HL-60 (cell line): ENCODE measurements around the gene FARSA.

Experiments used
- GABPA ChIP-seq: IDR thresholded peaks from 2 replicates; pipeline ENCODE4 v1.6.1; 2012; ENCODE audit warnings: low read depth
- POLR2AphosphoS5 ChIP-seq: IDR thresholded peaks from 2 replicates; pipeline ENCODE4 v1.6.1; 2012; ENCODE audit warnings: low read depth
- SPI1 ChIP-seq: IDR thresholded peaks from 2 replicates; pipeline ENCODE4 v1.6.1; 2012; ENCODE audit warnings: low read depth, mild to moderate bottlenecking, borderline replicate concordance
- TF ChIP-seq, protein P1 (sequence below): IDR thresholded peaks from one replicate; pipeline ENCODE4 v1.5.1; 2011; ENCODE audit warnings: low read length, control low read depth, inconsistent platforms; ENCODE audit not compliant: insufficient read depth
- TF ChIP-seq, protein P2 (sequence below): IDR thresholded peaks from 2 replicates; pipeline ENCODE4 v1.6.1; 2012; ENCODE audit warnings: low read depth; ENCODE audit not compliant: insufficient replicate concordance

DNA sequence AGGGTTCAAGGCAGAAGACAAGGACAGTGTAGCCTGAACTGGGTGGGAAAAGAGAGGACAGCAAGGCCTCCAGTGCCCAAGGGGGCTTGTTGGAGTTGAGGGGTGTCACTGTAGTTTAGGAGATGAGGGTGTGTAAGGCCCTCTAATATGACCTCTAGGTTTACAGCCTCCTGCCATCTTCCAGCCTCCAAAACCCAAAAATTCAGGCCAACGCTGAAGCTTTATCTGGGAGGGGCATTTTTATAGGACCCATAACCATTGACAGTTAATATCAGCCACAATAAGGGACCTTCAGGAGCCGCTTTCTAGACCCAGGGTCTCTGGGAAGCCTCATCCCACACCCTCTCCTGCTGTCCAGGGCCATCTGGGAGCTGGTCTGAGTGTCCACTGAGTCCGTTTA is 49.3 kb downstream of the FARSA start:
- TF ChIP-seq, protein P1, sequence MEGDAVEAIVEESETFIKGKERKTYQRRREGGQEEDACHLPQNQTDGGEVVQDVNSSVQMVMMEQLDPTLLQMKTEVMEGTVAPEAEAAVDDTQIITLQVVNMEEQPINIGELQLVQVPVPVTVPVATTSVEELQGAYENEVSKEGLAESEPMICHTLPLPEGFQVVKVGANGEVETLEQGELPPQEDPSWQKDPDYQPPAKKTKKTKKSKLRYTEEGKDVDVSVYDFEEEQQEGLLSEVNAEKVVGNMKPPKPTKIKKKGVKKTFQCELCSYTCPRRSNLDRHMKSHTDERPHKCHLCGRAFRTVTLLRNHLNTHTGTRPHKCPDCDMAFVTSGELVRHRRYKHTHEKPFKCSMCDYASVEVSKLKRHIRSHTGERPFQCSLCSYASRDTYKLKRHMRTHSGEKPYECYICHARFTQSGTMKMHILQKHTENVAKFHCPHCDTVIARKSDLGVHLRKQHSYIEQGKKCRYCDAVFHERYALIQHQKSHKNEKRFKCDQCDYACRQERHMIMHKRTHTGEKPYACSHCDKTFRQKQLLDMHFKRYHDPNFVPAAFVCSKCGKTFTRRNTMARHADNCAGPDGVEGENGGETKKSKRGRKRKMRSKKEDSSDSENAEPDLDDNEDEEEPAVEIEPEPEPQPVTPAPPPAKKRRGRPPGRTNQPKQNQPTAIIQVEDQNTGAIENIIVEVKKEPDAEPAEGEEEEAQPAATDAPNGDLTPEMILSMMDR, result no peak
- TF ChIP-seq POLR2AphosphoS5, result no peak
- TF ChIP-seq, protein P2, sequence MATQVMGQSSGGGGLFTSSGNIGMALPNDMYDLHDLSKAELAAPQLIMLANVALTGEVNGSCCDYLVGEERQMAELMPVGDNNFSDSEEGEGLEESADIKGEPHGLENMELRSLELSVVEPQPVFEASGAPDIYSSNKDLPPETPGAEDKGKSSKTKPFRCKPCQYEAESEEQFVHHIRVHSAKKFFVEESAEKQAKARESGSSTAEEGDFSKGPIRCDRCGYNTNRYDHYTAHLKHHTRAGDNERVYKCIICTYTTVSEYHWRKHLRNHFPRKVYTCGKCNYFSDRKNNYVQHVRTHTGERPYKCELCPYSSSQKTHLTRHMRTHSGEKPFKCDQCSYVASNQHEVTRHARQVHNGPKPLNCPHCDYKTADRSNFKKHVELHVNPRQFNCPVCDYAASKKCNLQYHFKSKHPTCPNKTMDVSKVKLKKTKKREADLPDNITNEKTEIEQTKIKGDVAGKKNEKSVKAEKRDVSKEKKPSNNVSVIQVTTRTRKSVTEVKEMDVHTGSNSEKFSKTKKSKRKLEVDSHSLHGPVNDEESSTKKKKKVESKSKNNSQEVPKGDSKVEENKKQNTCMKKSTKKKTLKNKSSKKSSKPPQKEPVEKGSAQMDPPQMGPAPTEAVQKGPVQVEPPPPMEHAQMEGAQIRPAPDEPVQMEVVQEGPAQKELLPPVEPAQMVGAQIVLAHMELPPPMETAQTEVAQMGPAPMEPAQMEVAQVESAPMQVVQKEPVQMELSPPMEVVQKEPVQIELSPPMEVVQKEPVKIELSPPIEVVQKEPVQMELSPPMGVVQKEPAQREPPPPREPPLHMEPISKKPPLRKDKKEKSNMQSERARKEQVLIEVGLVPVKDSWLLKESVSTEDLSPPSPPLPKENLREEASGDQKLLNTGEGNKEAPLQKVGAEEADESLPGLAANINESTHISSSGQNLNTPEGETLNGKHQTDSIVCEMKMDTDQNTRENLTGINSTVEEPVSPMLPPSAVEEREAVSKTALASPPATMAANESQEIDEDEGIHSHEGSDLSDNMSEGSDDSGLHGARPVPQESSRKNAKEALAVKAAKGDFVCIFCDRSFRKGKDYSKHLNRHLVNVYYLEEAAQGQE, result no peak
- TF ChIP-seq SPI1, result no peak
- TF ChIP-seq GABPA, result no peak
